ENCODE data around the gene RNF217. TPM values are rescaled to one million over a fixed set of nuclear protein-coding genes. Genes with fewer than 3 reads are reported as not detected.

Gene RNF217
- total and polyA plus RNA-seq, 3 experiments from 2014 or later = 0.13 TPM; not detected in 2

GRCh38 chr6:124995645-124996325, 33.5 kb downstream of the RNF217 start:
- H3K9me3 Mint-ChIP-seq = peaks cover 0 to 4% (median 0%) of the 10 kb centered on the region in 5 donors
- no peak overlapping the region for H3K4me3 Mint-ChIP-seq
- Histone ChIP-seq H3K36me3 (ENCODE audit: insufficient read depth, low read length) (no peaks in the 10 kb centered on the region), H3K9me3 (ENCODE audit: low read length) (no peaks in the 10 kb centered on the region), H3K4me1 (ENCODE audit: insufficient read depth, low read length) (no peaks in the 10 kb centered on the region), H3K4me3 (ENCODE audit: low read length) (no peak overlapping the region), H3K27ac (ENCODE audit: low read depth, low read length) (no peak overlapping the region), H3K27me3 (ENCODE audit: insufficient read depth, low read length, poor library complexity, severe bottlenecking) (no peaks in the 10 kb centered on the region)
- H3K27me3 Mint-ChIP-seq = no peaks in the 10 kb centered on the region
- H3K4me1 Mint-ChIP-seq = no peaks in the 10 kb centered on the region
- ChIA-PET POLR2A (no interaction called here), CTCF (no interaction called here)
- H3K27ac Mint-ChIP-seq = no peak overlapping the region
- DNase-seq = no peak
- no peaks in the 10 kb centered on the region for H3K36me3 Mint-ChIP-seq

DNA sequence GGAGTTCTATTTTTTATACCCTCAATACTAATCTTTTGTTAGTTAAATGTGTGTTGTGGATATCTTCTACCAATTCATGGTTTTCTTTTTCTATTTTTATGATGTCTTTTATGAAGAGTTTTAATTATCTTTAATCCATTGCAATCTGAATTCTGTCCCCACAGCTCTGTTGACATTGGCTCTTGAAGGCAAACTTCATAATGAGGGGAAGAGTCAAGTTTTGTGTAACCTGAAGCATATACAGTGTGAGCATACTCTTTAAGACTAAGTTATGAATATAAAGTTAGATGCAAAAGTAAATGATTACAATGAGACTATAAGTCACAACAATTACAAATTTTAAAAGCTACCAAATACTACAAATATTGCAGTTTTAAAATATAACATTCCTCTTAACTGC, 34.2 kb downstream of the RNF217 start:
- Histone ChIP-seq H3K4me1 (ENCODE audit: insufficient read depth, low read length) (no peaks in the 10 kb centered on the region), H3K4me3 (ENCODE audit: low read length) (no peak overlapping the region), H3K36me3 (ENCODE audit: insufficient read depth, low read length) (no peaks in the 10 kb centered on the region), H3K27ac (ENCODE audit: low read depth, low read length) (no peak overlapping the region), H3K27me3 (ENCODE audit: insufficient read depth, low read length, poor library complexity, severe bottlenecking) (no peaks in the 10 kb centered on the region), H3K9me3 (ENCODE audit: low read length) (no peaks in the 10 kb centered on the region)
- no peak overlapping the region for H3K4me3 Mint-ChIP-seq
- H3K36me3 Mint-ChIP-seq = no peaks in the 10 kb centered on the region
- no peak overlapping the region for H3K27ac Mint-ChIP-seq
- H3K9me3 Mint-ChIP-seq = peaks cover 0 to 4% (median 0%) of the 10 kb centered on the region in 5 donors
- no peak for DNase-seq
- CTCF ChIA-PET = no interaction called here
- POLR2A ChIA-PET = no interaction called here
- H3K27me3 Mint-ChIP-seq = no peaks in the 10 kb centered on the region
- H3K4me1 Mint-ChIP-seq = no peaks in the 10 kb centered on the region

DNA sequence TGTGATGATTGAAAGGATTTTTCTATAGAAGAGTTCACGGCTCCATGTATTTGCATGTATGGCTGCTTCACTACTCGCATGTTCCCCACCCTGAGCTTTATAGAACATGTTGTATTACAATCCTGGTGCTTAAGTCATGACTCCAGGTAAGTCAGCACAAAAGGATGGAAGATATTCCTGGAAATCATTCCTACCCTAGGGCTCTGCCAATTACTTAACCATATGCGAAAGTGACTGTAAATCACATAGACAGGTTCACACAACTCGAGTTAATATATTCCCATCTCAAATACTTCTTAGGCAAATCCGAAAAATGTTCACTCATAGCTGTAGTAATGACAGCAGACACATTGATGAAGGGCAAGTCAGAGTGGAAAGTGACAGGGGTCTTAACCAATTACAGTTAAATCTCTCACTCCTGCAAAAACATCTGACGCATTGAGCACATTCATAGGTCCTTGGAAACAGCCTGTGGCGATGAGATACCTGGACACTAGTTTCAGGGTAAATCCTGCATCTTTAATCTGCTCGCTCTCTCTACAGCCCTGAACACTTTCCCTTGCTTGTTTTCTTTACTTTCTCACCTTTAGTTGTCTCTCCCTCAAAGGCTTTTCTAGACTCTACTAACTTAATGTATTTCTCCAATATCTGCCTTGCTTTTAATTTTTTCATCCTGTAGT, 35.1 kb downstream of the RNF217 start:
- Mint-ChIP-seq H3K27ac (no peak overlapping the region), H3K36me3 (no peaks in the 10 kb centered on the region), H3K27me3 (no peaks in the 10 kb centered on the region), H3K9me3 (peaks cover 0 to 4% (median 0%) of the 10 kb centered on the region in 5 donors), H3K4me3 (no peak overlapping the region), H3K4me1 (no peaks in the 10 kb centered on the region)
- POLR2A ChIA-PET = no interaction called here
- Histone ChIP-seq H3K4me1 (ENCODE audit: insufficient read depth, low read length) (no peaks in the 10 kb centered on the region), H3K27me3 (ENCODE audit: insufficient read depth, low read length, poor library complexity, severe bottlenecking) (no peaks in the 10 kb centered on the region), H3K4me3 (ENCODE audit: low read length) (no peak overlapping the region), H3K36me3 (ENCODE audit: insufficient read depth, low read length) (no peaks in the 10 kb centered on the region), H3K9me3 (ENCODE audit: low read length) (no peaks in the 10 kb centered on the region), H3K27ac (ENCODE audit: low read depth, low read length) (no peak overlapping the region)
- DNase-seq = no peak
- CTCF ChIA-PET = no interaction called here

- no peaks in the 10 kb centered on the region for H3K27me3 Mint-ChIP-seq
- no peaks in the 10 kb centered on the region for H3K36me3 ChIP-seq (ENCODE audit: insufficient read depth, low read length)
- no peak for DNase-seq
- H3K4me1 Mint-ChIP-seq = no peaks in the 10 kb centered on the region
- CTCF ChIA-PET = no interaction called here
- no peak overlapping the region for H3K27ac Mint-ChIP-seq
- H3K4me3 ChIP-seq (ENCODE audit: low read length) = no peak overlapping the region
- no peak overlapping the region for H3K4me3 Mint-ChIP-seq
- peaks cover 0 to 2% (median 0%) of the 10 kb centered on the region in 5 donors for H3K9me3 Mint-ChIP-seq
- POLR2A ChIA-PET = no interaction called here
- no peaks in the 10 kb centered on the region for H3K36me3 Mint-ChIP-seq
- H3K27me3 ChIP-seq (ENCODE audit: insufficient read depth, low read length, poor library complexity, severe bottlenecking) = no peaks in the 10 kb centered on the region
- no peak overlapping the region for H3K27ac ChIP-seq (ENCODE audit: low read depth, low read length)
- H3K4me1 ChIP-seq (ENCODE audit: insufficient read depth, low read length) = no peaks in the 10 kb centered on the region
- no peaks in the 10 kb centered on the region for H3K9me3 ChIP-seq (ENCODE audit: low read length)
Measured at GRCh38 chr6:124999105-124999764, 37.0 kb downstream of the RNF217 start.

DNA sequence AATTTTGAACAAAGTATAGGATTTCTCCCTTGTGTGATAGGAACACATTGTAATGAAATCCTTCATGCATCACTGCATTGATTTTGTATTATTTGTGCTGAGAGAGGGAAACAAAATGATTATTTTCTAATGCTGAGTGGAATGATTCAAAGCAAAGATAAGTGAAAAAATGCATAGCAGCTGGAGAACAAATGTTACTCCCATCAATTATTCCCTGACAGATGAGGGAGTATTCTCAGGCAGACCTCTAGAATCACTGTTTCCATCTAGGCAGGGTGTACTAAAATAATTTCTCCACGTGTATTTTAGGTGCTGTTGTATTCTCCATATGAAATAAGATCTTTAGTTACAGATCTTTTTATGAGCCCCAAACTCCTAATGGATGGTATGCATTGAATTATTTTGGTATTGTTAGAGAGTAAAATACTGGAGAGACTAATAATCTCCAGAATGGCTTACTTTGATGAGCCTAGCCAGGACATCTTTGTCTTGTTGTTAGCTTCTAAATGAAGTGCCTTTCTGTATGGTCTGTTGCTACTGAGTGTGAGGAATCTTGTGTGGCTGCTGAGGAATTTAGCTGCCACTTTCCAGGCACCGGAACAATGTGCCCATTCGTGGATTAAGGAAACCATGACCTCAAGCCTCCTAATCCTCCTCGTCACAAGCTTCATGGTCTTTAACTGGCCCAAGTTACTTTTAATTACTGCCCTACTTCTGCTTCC, 39.6 kb downstream of the RNF217 start:
- H3K27me3 ChIP-seq (ENCODE audit: insufficient read depth, low read length, poor library complexity, severe bottlenecking) = no peaks in the 10 kb centered on the region
- no peaks in the 10 kb centered on the region for H3K36me3 Mint-ChIP-seq
- no peaks in the 10 kb centered on the region for H3K9me3 ChIP-seq (ENCODE audit: low read length)
- peaks cover 0 to 2% (median 0%) of the 10 kb centered on the region in 5 donors for H3K9me3 Mint-ChIP-seq
- DNase-seq = no peak
- H3K4me3 ChIP-seq (ENCODE audit: low read length) = no peak overlapping the region
- no peak overlapping the region for H3K4me3 Mint-ChIP-seq
- no peaks in the 10 kb centered on the region for H3K4me1 ChIP-seq (ENCODE audit: insufficient read depth, low read length)
- H3K27me3 Mint-ChIP-seq = no peaks in the 10 kb centered on the region
- no peaks in the 10 kb centered on the region for H3K36me3 ChIP-seq (ENCODE audit: insufficient read depth, low read length)
- H3K4me1 Mint-ChIP-seq = no peaks in the 10 kb centered on the region
- no peak overlapping the region for H3K27ac Mint-ChIP-seq
- ChIA-PET POLR2A (no interaction called here), CTCF (no interaction called here)
- H3K27ac ChIP-seq (ENCODE audit: low read depth, low read length) = no peak overlapping the region

GRCh38 chr6:125002406-125002741, 40.1 kb downstream of the RNF217 start:
- H3K36me3 ChIP-seq (ENCODE audit: insufficient read depth, low read length) = no peaks in the 10 kb centered on the region
- H3K9me3 Mint-ChIP-seq = peaks cover 0 to 2% (median 0%) of the 10 kb centered on the region in 5 donors
- CTCF ChIA-PET = no interaction called here
- POLR2A ChIA-PET = no interaction called here
- H3K4me3 Mint-ChIP-seq = no peak overlapping the region
- no peaks in the 10 kb centered on the region for H3K27me3 ChIP-seq (ENCODE audit: insufficient read depth, low read length, poor library complexity, severe bottlenecking)
- H3K27ac ChIP-seq (ENCODE audit: low read depth, low read length) = no peak overlapping the region
- H3K9me3 ChIP-seq (ENCODE audit: low read length) = no peaks in the 10 kb centered on the region
- H3K4me1 ChIP-seq (ENCODE audit: insufficient read depth, low read length) = no peaks in the 10 kb centered on the region
- H3K4me3 ChIP-seq (ENCODE audit: low read length) = no peak overlapping the region
- no peaks in the 10 kb centered on the region for H3K36me3 Mint-ChIP-seq
- no peak for DNase-seq
- no peak overlapping the region for H3K27ac Mint-ChIP-seq
- H3K27me3 Mint-ChIP-seq = no peaks in the 10 kb centered on the region
- no peaks in the 10 kb centered on the region for H3K4me1 Mint-ChIP-seq

DNA sequence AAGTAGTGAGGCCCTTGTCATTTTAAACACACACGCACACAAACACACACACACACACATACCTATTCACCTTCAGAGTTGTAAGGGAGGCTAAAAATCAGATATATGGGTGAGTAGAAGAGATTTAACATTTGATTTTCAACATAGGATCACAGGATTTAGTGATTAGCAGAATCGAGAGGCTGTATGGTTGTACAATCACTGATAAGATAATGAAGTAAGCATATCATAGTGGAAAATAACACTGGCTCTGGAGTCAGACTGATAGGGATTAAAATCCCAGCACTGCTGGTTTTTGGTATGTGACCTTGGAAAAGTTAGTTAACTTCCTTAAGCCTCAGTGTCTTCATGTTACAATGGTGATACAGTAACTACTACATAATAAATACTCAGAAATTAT, 40.8 kb downstream of the RNF217 start:
- Mint-ChIP-seq H3K9me3 (peaks cover 0 to 4% (median 0%) of the 10 kb centered on the region in 5 donors), H3K36me3 (no peaks in the 10 kb centered on the region), H3K27ac (no peak overlapping the region), H3K4me1 (no peaks in the 10 kb centered on the region), H3K4me3 (no peak overlapping the region), H3K27me3 (no peaks in the 10 kb centered on the region)
- H3K4me3 ChIP-seq (ENCODE audit: low read length) = no peak overlapping the region
- H3K4me1 ChIP-seq (ENCODE audit: insufficient read depth, low read length) = no peaks in the 10 kb centered on the region
- ChIA-PET POLR2A (no interaction called here), CTCF (no interaction called here)
- H3K27me3 ChIP-seq (ENCODE audit: insufficient read depth, low read length, poor library complexity, severe bottlenecking) = no peaks in the 10 kb centered on the region
- DNase-seq = no peak
- H3K9me3 ChIP-seq (ENCODE audit: low read length) = no peaks in the 10 kb centered on the region
- no peak overlapping the region for H3K27ac ChIP-seq (ENCODE audit: low read depth, low read length)
- no peaks in the 10 kb centered on the region for H3K36me3 ChIP-seq (ENCODE audit: insufficient read depth, low read length)

- CTCF ChIA-PET = no interaction called here
- Histone ChIP-seq H3K27me3 (ENCODE audit: insufficient read depth, low read length, poor library complexity, severe bottlenecking) (no peaks in the 10 kb centered on the region), H3K4me1 (ENCODE audit: insufficient read depth, low read length) (no peaks in the 10 kb centered on the region), H3K9me3 (ENCODE audit: low read length) (no peaks in the 10 kb centered on the region), H3K27ac (ENCODE audit: low read depth, low read length) (no peak overlapping the region), H3K36me3 (ENCODE audit: insufficient read depth, low read length) (no peaks in the 10 kb centered on the region), H3K4me3 (ENCODE audit: low read length) (no peak overlapping the region)
- H3K27me3 Mint-ChIP-seq = no peaks in the 10 kb centered on the region
- POLR2A ChIA-PET = no interaction called here
- no peaks in the 10 kb centered on the region for H3K4me1 Mint-ChIP-seq
- no peak overlapping the region for H3K27ac Mint-ChIP-seq
- DNase-seq = no peak
- H3K36me3 Mint-ChIP-seq = no peaks in the 10 kb centered on the region
- peaks cover 0 to 4% (median 0%) of the 10 kb centered on the region in 5 donors for H3K9me3 Mint-ChIP-seq
- no peak overlapping the region for H3K4me3 Mint-ChIP-seq
Measured at GRCh38 chr6:125004198-125004597, 42.0 kb downstream of the RNF217 start.

All from CD8-positive, alpha-beta memory T cell (primary cell).